CD14-positive monocyte (primary cell): Measurements from ENCODE around the gene KLF6. TPM values are rescaled to one million over a fixed set of nuclear protein-coding genes. Genes with fewer than 3 reads are reported as not detected.
A peak's percentile ranks its signal among the peaks of the same experiment; 100 is the strongest.

Experiments
- DNase-seq, 3 donors: peaks; one replicate each; pipeline ENCODE4 v3.0.0-alpha.2; 2011 to 2022
- H2AFZ ChIP-seq: 2 replicates; pipeline ENCODE4 v1.6.0; 2012; ENCODE audit warnings: mild to moderate bottlenecking, low read depth, low read length, inconsistent platforms; ENCODE audit not compliant: insufficient read depth, poor library complexity, severe bottlenecking
- H3K27ac ChIP-seq, 2 donors: 1 replicate in 1 of 2; 2 replicates in 1 of 2; pipeline ENCODE4 v1.5.1; 2012 to 2013; ENCODE audit warnings: low read length in 2 of 2, control low read depth in 1 of 2, inconsistent platforms in 1 of 2, low read depth in 1 of 2, mild to moderate bottlenecking in 1 of 2
- H3K27me3 ChIP-seq, 2 donors: one replicate each; pipeline versions ENCODE4 v1.6.0 to v1.6.1; 2011 to 2013; ENCODE audit warnings: low read length in 2 of 2; ENCODE audit not compliant: control insufficient read depth in 2 of 2, insufficient read depth in 2 of 2
- H3K36me3 ChIP-seq, 2 donors: replicated peaks in 1 of 2; 1 replicate in 1 of 2; 2 replicates in 1 of 2; pipeline versions ENCODE4 v1.5.1 to v1.6.1; 2012 to 2013; ENCODE audit warnings: low read length in 2 of 2, control low read depth in 1 of 2, inconsistent platforms in 1 of 2, mild to moderate bottlenecking in 1 of 2; ENCODE audit not compliant: insufficient read depth in 2 of 2, control insufficient read depth in 1 of 2
- H3K4me1 ChIP-seq, 2 donors: 1 replicate in 1 of 2; 2 replicates in 1 of 2; pipeline versions ENCODE4 v1.5.1 to v1.6.1; 2012 to 2013; ENCODE audit warnings: low read length in 2 of 2, control low read depth in 1 of 2, inconsistent platforms in 1 of 2, mild to moderate bottlenecking in 1 of 2, moderate library complexity in 1 of 2; ENCODE audit not compliant: insufficient read depth in 2 of 2, control insufficient read depth in 1 of 2
- H3K4me2 ChIP-seq: replicated peaks from 2 replicates; pipeline ENCODE3; 2012; ENCODE audit warnings: low read length, moderate library complexity, mild to moderate bottlenecking; ENCODE audit not compliant: poor library complexity, severe bottlenecking; ENCODE audit errors: extremely low read depth
- H3K4me3 ChIP-seq, 3 experiments: fragments of 200-600 bp in 1 of 3; sonication (generic) in 1 of 3; replicated peaks in 1 of 3; 1 replicate in 2 of 3; 2 replicates in 1 of 3; pipeline ENCODE4 v1.5.1; 2011 to 2013; ENCODE audit warnings: low read length in 3 of 3, mild to moderate bottlenecking in 3 of 3, control low read depth in 2 of 3, low read depth in 2 of 3, inconsistent platforms in 1 of 3, moderate library complexity in 1 of 3
- H3K79me2 ChIP-seq: 2 replicates; pipeline ENCODE4 v1.6.0; 2012; ENCODE audit warnings: mild to moderate bottlenecking, control low read depth, inconsistent platforms, low read length, moderate library complexity; ENCODE audit not compliant: insufficient read depth
- H3K9ac ChIP-seq: 2 replicates; pipeline ENCODE4 v1.6.0; 2017; ENCODE audit warnings: low read length, mild to moderate bottlenecking; ENCODE audit not compliant: insufficient read depth, poor library complexity, severe bottlenecking
- H3K9me3 ChIP-seq, 2 donors: replicated peaks in 1 of 2; 1 replicate in 1 of 2; 2 replicates in 1 of 2; pipeline versions ENCODE4 v1.5.1 to v1.6.1; 2012 to 2013; ENCODE audit warnings: low read length in 2 of 2, control low read depth in 1 of 2; ENCODE audit not compliant: control insufficient read depth in 1 of 2, insufficient read depth in 1 of 2
- H4K20me1 ChIP-seq: 2 replicates; pipeline ENCODE4 v1.6.0; 2012; ENCODE audit warnings: mild to moderate bottlenecking, low read length, control low read depth, moderate library complexity; ENCODE audit not compliant: insufficient read depth
- H3K27ac Mint-ChIP-seq, 7 donors: one replicate each; pipeline ENCODE4 v1.8.0; 2020; ENCODE audit warnings: mild to moderate bottlenecking in 7 of 7, mixed read lengths in 7 of 7, moderate library complexity in 6 of 7, inconsistent platforms in 2 of 7
- H3K27me3 Mint-ChIP-seq, 3 donors: one replicate each; pipeline ENCODE4 v1.8.0; 2021 to 2022; ENCODE audit warnings: low read depth in 3 of 3, mild to moderate bottlenecking in 3 of 3, mixed read lengths in 3 of 3, moderate library complexity in 3 of 3, inconsistent platforms in 1 of 3
- H3K36me3 Mint-ChIP-seq, 2 donors: one replicate each; pipeline ENCODE4 v1.8.0; 2020; ENCODE audit warnings: mixed read lengths in 2 of 2, inconsistent platforms in 1 of 2, mild to moderate bottlenecking in 1 of 2
- H3K4me1 Mint-ChIP-seq: one replicate; pipeline ENCODE4 v1.8.0; 2020; ENCODE audit warnings: mild to moderate bottlenecking, mixed read lengths
- H3K4me3 Mint-ChIP-seq, 2 donors: one replicate each; pipeline ENCODE4 v1.8.0; 2020; ENCODE audit warnings: mild to moderate bottlenecking in 2 of 2, mixed read lengths in 2 of 2, moderate library complexity in 1 of 2
- H3K9me3 Mint-ChIP-seq, 7 donors: one replicate each; pipeline ENCODE4 v1.8.0; 2020 to 2022; ENCODE audit warnings: mixed read lengths in 7 of 7, mild to moderate bottlenecking in 6 of 7, moderate library complexity in 6 of 7, inconsistent platforms in 2 of 7
- CTCF ChIP-seq: fragments of 200-600 bp; IDR thresholded peaks from one replicate; pipeline ENCODE4 v1.8.0; 2022; ENCODE audit warnings: antibody characterized with exemption, mild to moderate bottlenecking
- WGBS: methylation state at CpG from one replicate; pipeline ENCODE4 v1.1.5; 2013; ENCODE audit warnings: missing lambda C conversion rate; ENCODE audit not compliant: insufficient coverage; 5-methylcytosine and 5-hydroxymethylcytosine counted together
- intact Hi-C, 2 donors: fragments of 100-400 bp; cut with micrococcal nuclease; formaldehyde crosslinking; loops; one replicate each; pipeline versions ENCODE4 v1.15.0 to v1.15.1; 2023
- polyA plus RNA-seq, 3 donors: library from polyadenylated mRNA; depleted of rRNA in 1 of 3; unstranded in 2 of 3; stranded (reverse) in 1 of 3; fragments of 300-500 nt in 2 of 3; fragments of >200 nt in 1 of 3; fragmentation: Illumina TruSeq in 2 of 3; gene quantifications; 1 replicate in 2 of 3; 2 replicates in 1 of 3; pipeline ENCODE4 v1.2.3, GENCODE V29; 2012 to 2021

The KLF6 gene
- polyA plus RNA-seq, 3 donors: 436 to 510 (median 499) TPM

GRCh38 chr10:3761904-3762303 is 23.1 kb downstream of the KLF6 start:
- no peak for TF ChIP-seq CTCF
- 94% methylated on average over 3 of the region's 5 CpGs for WGBS
- H3K27me3 ChIP-seq: no peaks in the 10 kb centered on the region
- Mint-ChIP-seq H3K27me3 (peaks cover 0 to 1% (median 0%) of the 10 kb centered on the region in 3 donors), H3K9me3 (peaks cover 0 to 4% (median 2%) of the 10 kb centered on the region in 7 donors), H3K36me3 (peaks cover 3 to 4% of the 10 kb centered on the region in 2 donors), H3K4me1 (peaks cover 85% of the 10 kb centered on the region), H3K4me3 (no peak overlapping the region), H3K27ac (peak overlapping the region in 6 of 7 donors; percentile 82 to 95 (median 92))
- H3K9ac ChIP-seq: no peak overlapping the region
- H2AFZ ChIP-seq: no peak overlapping the region
- DNase-seq: no peak
- intact Hi-C loops: loop anchor here (2.0 to 5.0 kb wide), 2 partner anchors 13 to 40 kb away; no protein-coding TSS in a partner anchor
- no peaks in the 10 kb centered on the region for H3K79me2 ChIP-seq
- H4K20me1 ChIP-seq: no peaks in the 10 kb centered on the region
- no peak overlapping the region for H3K4me2 ChIP-seq
- peaks cover 82 to 95% of the 10 kb centered on the region in 2 donors for H3K4me1 ChIP-seq
- no peaks in the 10 kb centered on the region for H3K36me3 ChIP-seq
- peak overlapping the region; percentile 15 to 83 for H3K27ac ChIP-seq
- H3K4me3 ChIP-seq: peak overlapping the region in 1 of 3 experiments; percentile 9
- H3K9me3 ChIP-seq: no peaks in the 10 kb centered on the region

GRCh38 chr10:3761021-3761686 is 23.9 kb downstream of the KLF6 start:
- Histone ChIP-seq H3K36me3 (no peaks in the 10 kb centered on the region), H2AFZ (peak overlapping the region; percentile 43), H3K4me2 (peak overlapping the region; percentile 15), H4K20me1 (no peaks in the 10 kb centered on the region), H3K27ac (peak overlapping the region; percentile 39 to 83), H3K79me2 (no peaks in the 10 kb centered on the region), H3K9me3 (no peaks in the 10 kb centered on the region), H3K4me3 (peak overlapping the region in 1 of 3 experiments; percentile 32), H3K27me3 (no peaks in the 10 kb centered on the region), H3K4me1 (peaks cover 82 to 95% of the 10 kb centered on the region in 2 donors), H3K9ac (no peak overlapping the region)
- H3K4me3 Mint-ChIP-seq: peak overlapping the region in 1 of 2 donors; percentile 56
- intact Hi-C loops: loop anchor here (2.0 to 5.0 kb wide), 2 partner anchors 14 to 39 kb away; no protein-coding TSS in a partner anchor
- peaks cover 3 to 4% of the 10 kb centered on the region in 2 donors for H3K36me3 Mint-ChIP-seq
- 0% methylated on average over 2 of the region's 8 CpGs for WGBS
- no peak for TF ChIP-seq CTCF
- H3K4me1 Mint-ChIP-seq: peaks cover 83% of the 10 kb centered on the region
- peaks cover 0 to 1% (median 0%) of the 10 kb centered on the region in 3 donors for H3K27me3 Mint-ChIP-seq
- peak; percentile 74 to 84 (median 78) for DNase-seq
- peaks cover 0 to 4% (median 2%) of the 10 kb centered on the region in 7 donors for H3K9me3 Mint-ChIP-seq
- H3K27ac Mint-ChIP-seq: peak overlapping the region; percentile 87 to 95 (median 94)
